Parathyroid adenoma (tissue), 2 donors: ENCODE data around the gene MMP24OS.

Source experiments
- H2AFZ ChIP-seq: fragments of 300-600 bp; sonication (generic); one replicate; pipeline ENCODE4 v1.7.0; 2017; ENCODE audit warnings: antibody characterized with exemption, mild to moderate bottlenecking
- H3K27ac ChIP-seq: fragments of 300-600 bp; sonication (generic); one replicate; pipeline ENCODE4 v1.7.0; 2017
- H3K27me3 ChIP-seq: fragments of 300-600 bp; sonication (generic); one replicate; pipeline ENCODE4 v1.7.0; 2017; ENCODE audit warnings: low read length; ENCODE audit not compliant: control insufficient read depth, insufficient read depth
- H3K36me3 ChIP-seq: fragments of 300-600 bp; sonication (generic); one replicate; pipeline ENCODE4 v1.7.0; 2017; ENCODE audit warnings: low read length; ENCODE audit not compliant: control insufficient read depth, insufficient read depth
- H3K4me1 ChIP-seq: fragments of 300-600 bp; sonication (generic); one replicate; pipeline ENCODE4 v1.7.0; 2017; ENCODE audit warnings: control low read depth
- H3K4me2 ChIP-seq: fragments of 300-600 bp; sonication (generic); one replicate; pipeline ENCODE4 v1.7.0; 2017; ENCODE audit warnings: low read length
- H3K4me3 ChIP-seq: fragments of 300-600 bp; sonication (generic); one replicate; pipeline ENCODE4 v1.7.0; 2017; ENCODE audit warnings: low read depth, low read length
- H3K79me2 ChIP-seq: fragments of 300-600 bp; sonication (generic); one replicate; pipeline ENCODE4 v1.7.0; 2017; ENCODE audit warnings: control low read depth
- H3K9ac ChIP-seq: fragments of 300-600 bp; sonication (generic); one replicate; pipeline ENCODE4 v1.7.0; 2017; ENCODE audit warnings: mild to moderate bottlenecking
- H3K9me3 ChIP-seq: fragments of 300-600 bp; sonication (generic); one replicate; pipeline ENCODE4 v1.7.0; 2017; ENCODE audit warnings: low read length; ENCODE audit not compliant: control insufficient read depth
- CTCF ChIP-seq: fragments of 300-600 bp; sonication (generic); IDR thresholded peaks from one replicate; pipeline ENCODE4 v1.7.0; 2017; ENCODE audit warnings: antibody characterized with exemption, mild to moderate bottlenecking
- donor health status: primary hyperparathyroidism.

Gene MMP24OS

GRCh38 chr20:35295674-35296073, 17.8 kb upstream of the MMP24OS start:
- no peaks in the 10 kb centered on the region for H3K9me3 ChIP-seq
- no peak overlapping the region for H3K4me3 ChIP-seq
- H2AFZ ChIP-seq: no peak overlapping the region
- H3K4me1 ChIP-seq: no peaks in the 10 kb centered on the region
- TF ChIP-seq CTCF: no peak
- H3K9ac ChIP-seq: no peak overlapping the region
- no peaks in the 10 kb centered on the region for H3K79me2 ChIP-seq
- H3K4me2 ChIP-seq: no peak overlapping the region
- H3K36me3 ChIP-seq: no peaks in the 10 kb centered on the region
- no peaks in the 10 kb centered on the region for H3K27me3 ChIP-seq
- no peak overlapping the region for H3K27ac ChIP-seq

GRCh38 chr20:35295058-35295457, 17.1 kb upstream of the MMP24OS start:
- Histone ChIP-seq H3K4me2 (no peak overlapping the region), H3K27ac (no peak overlapping the region), H3K9me3 (no peaks in the 10 kb centered on the region), H3K4me1 (no peaks in the 10 kb centered on the region), H3K36me3 (no peaks in the 10 kb centered on the region), H3K27me3 (no peaks in the 10 kb centered on the region), H3K9ac (no peak overlapping the region), H3K79me2 (no peaks in the 10 kb centered on the region), H2AFZ (no peak overlapping the region), H3K4me3 (no peak overlapping the region)
- no peak for TF ChIP-seq CTCF

DNA sequence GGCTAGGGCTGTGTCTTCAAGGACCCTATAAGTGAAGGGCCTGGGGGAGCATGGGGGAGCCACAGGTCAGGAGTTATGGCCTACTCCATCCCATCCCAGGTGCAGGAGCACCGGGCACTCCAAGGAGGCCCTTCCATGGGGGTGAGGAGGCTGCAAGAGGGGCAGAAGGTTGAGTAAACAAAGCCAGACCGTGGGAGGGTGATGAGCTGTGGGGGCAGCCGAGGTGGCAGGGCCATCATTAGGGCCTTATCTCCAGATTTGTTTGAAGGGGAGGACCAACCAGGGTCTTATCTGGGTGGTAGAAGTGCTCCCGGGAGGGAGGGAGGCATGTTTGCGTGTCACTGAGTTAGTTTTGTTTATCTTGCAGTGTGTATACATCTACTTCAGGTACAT, 16.4 kb upstream of the MMP24OS start:
- no peak overlapping the region for H3K4me3 ChIP-seq
- H2AFZ ChIP-seq: no peak overlapping the region
- no peaks in the 10 kb centered on the region for H3K27me3 ChIP-seq
- H3K4me2 ChIP-seq: no peak overlapping the region
- H3K79me2 ChIP-seq: no peaks in the 10 kb centered on the region
- H3K9me3 ChIP-seq: no peaks in the 10 kb centered on the region
- no peaks in the 10 kb centered on the region for H3K4me1 ChIP-seq
- no peaks in the 10 kb centered on the region for H3K36me3 ChIP-seq
- H3K27ac ChIP-seq: no peak overlapping the region
- H3K9ac ChIP-seq: no peak overlapping the region
- TF ChIP-seq CTCF: no peak

GRCh38 chr20:35293303-35294292, 15.7 kb upstream of the MMP24OS start:
- H3K9me3 ChIP-seq: no peaks in the 10 kb centered on the region
- no peaks in the 10 kb centered on the region for H3K79me2 ChIP-seq
- H3K4me3 ChIP-seq: no peak overlapping the region
- no peak overlapping the region for H3K9ac ChIP-seq
- no peak overlapping the region for H2AFZ ChIP-seq
- no peak overlapping the region for H3K27ac ChIP-seq
- no peaks in the 10 kb centered on the region for H3K36me3 ChIP-seq
- H3K4me2 ChIP-seq: no peak overlapping the region
- no peaks in the 10 kb centered on the region for H3K27me3 ChIP-seq
- TF ChIP-seq CTCF: no peak
- no peaks in the 10 kb centered on the region for H3K4me1 ChIP-seq
